Stomach (tissue), 4 donors: ENCODE data around the gene PLLP.

ENCODE experiments used
- CTCF ChIP-seq, 7 experiments: fragments of 450-650 bp in 4 of 7; fragments of 200-600 bp in 3 of 7; sonication (generic) in 3 of 7; IDR thresholded peaks; one replicate each; pipeline ENCODE4 v1.5.1; 2016 to 2019; ENCODE audit warnings: antibody characterized with exemption in 7 of 7, control low read depth in 2 of 7, mild to moderate bottlenecking in 1 of 7
- EP300 ChIP-seq: sonication (generic); formaldehyde crosslinking; IDR thresholded peaks from one replicate; pipeline ENCODE4 v1.6.1; 2017; ENCODE audit warnings: antibody characterized with exemption
- POLR2A ChIP-seq, 4 donors: fragments of 450-650 bp; IDR thresholded peaks; one replicate each; pipeline ENCODE4 v1.6.1; 2016; ENCODE audit warnings: antibody characterized with exemption in 4 of 4, control low read depth in 2 of 4, mild to moderate bottlenecking in 1 of 4, moderate library complexity in 1 of 4
- POLR2AphosphoS5 ChIP-seq, 3 donors: sonication (generic); formaldehyde crosslinking; IDR thresholded peaks; one replicate each; pipeline ENCODE4 v1.6.1; 2016; ENCODE audit warnings: antibody characterized with exemption in 3 of 3

GRCh38 chr16:57277586-57277985 is 6.9 kb downstream of the PLLP start:
- TF ChIP-seq CTCF (IDR thresholded peaks at IDR 0.05) (no peak), EP300 (no peak), POLR2A (IDR thresholded peaks at IDR 0.05) (no peak), POLR2AphosphoS5 (IDR thresholded peaks at IDR 0.05) (no peak)
